Panc1 (cell line): ENCODE data around the gene APOLD1. TPM values are rescaled to one million over a fixed set of nuclear protein-coding genes. Genes with fewer than 3 reads are reported as not detected.

Source experiments
- ATAC-seq: fragments of 200-7000 bp; cut with Tn5 transposase; 2 replicates; pipeline ENCODE4 v1.9.1; 2020; ENCODE audit warnings: mild to moderate bottlenecking, moderate library complexity
- BruUV-seq: library from RNA; stranded (reverse); fragments of 400-500 nt; replicated peaks from 2 replicates; lab custom pipeline; 2021; lab: Mats Ljungman, UMichigan
- CTCF ChIA-PET: fragments of 300-600 bp; sonication (Branson Sonifier 250); formaldehyde crosslinking; loops from one replicate; lab custom pipeline; 2022; ENCODE audit warnings: antibody characterized with exemption; lab: Charles Lee
- POLR2A ChIA-PET: fragments of 300-600 bp; sonication (Branson Sonifier 250); formaldehyde crosslinking; loops from one replicate; lab custom pipeline; 2022; ENCODE audit warnings: antibody characterized with exemption; lab: Charles Lee
- DNase-seq: peaks from one replicate; pipeline ENCODE4 v3.0.0-alpha.2; 2010; ENCODE audit warnings: low read depth, low spot score
- H3K27ac ChIP-seq: 2 replicates; pipeline ENCODE4 v1.5.1; 2011; ENCODE audit warnings: mild to moderate bottlenecking, low read length, inconsistent platforms
- H3K27me3 ChIP-seq: fragments of 200-500 bp; sonication (Bioruptor generic); 2 replicates; pipeline ENCODE4 v1.6.0; 2014; ENCODE audit warnings: low read length, inconsistent platforms; ENCODE audit not compliant: control insufficient read depth, insufficient read depth
- H3K36me3 ChIP-seq: fragments of 200-500 bp; sonication (Bioruptor generic); 2 replicates; pipeline ENCODE4 v1.5.1; 2014; ENCODE audit warnings: inconsistent platforms, mild to moderate bottlenecking, low read length, moderate library complexity; ENCODE audit not compliant: control insufficient read depth, insufficient read depth
- H3K4me1 ChIP-seq: 2 replicates; pipeline ENCODE4 v1.5.1; 2011; ENCODE audit warnings: inconsistent platforms, mild to moderate bottlenecking, low read length, moderate library complexity; ENCODE audit not compliant: control insufficient read depth, insufficient read depth
- H3K4me3 ChIP-seq, 2 experiments: 2 replicates each; pipeline ENCODE4 v1.5.1; 2011 to 2012; ENCODE audit warnings: low read depth in 2 of 2, low read length in 2 of 2, mild to moderate bottlenecking in 2 of 2, inconsistent platforms in 1 of 2, moderate library complexity in 1 of 2
- H3K9me3 ChIP-seq: fragments of 200-500 bp; sonication (Bioruptor generic); 2 replicates; pipeline ENCODE4 v1.5.1; 2014; ENCODE audit warnings: low read depth, mild to moderate bottlenecking, inconsistent platforms, low read length, moderate library complexity; ENCODE audit not compliant: control insufficient read depth, insufficient read depth
- CTCF ChIP-seq: fragments of 450-650 bp; IDR thresholded peaks from 2 replicates; pipeline ENCODE4 v1.5.1; 2017; ENCODE audit warnings: mild to moderate bottlenecking
- POLR2AphosphoS5 ChIP-seq: IDR thresholded peaks from 2 replicates; pipeline ENCODE4 v1.6.1; 2012; ENCODE audit warnings: mild to moderate bottlenecking, low read depth, low read length, moderate library complexity
- REST ChIP-seq, 2 experiments: IDR thresholded peaks; 2 replicates each; pipeline ENCODE4 v1.6.1; 2011 to 2012; ENCODE audit warnings: low read depth in 2 of 2, control low read depth in 1 of 2, low read length in 1 of 2, mild to moderate bottlenecking in 1 of 2, moderate library complexity in 1 of 2; ENCODE audit not compliant: insufficient read depth in 1 of 2
- SIN3A ChIP-seq: IDR thresholded peaks from 2 replicates; pipeline ENCODE4 v1.6.1; 2012; ENCODE audit warnings: low read depth, mild to moderate bottlenecking, low read length, moderate library complexity, borderline replicate concordance; ENCODE audit not compliant: insufficient read depth
- TCF7L2 ChIP-seq: IDR thresholded peaks from 2 replicates; pipeline ENCODE4 v1.6.1; 2011; ENCODE audit warnings: mild to moderate bottlenecking, low read depth, low read length, inconsistent platforms
- in situ Hi-C: cut with HindIII; loops from 2 replicates; pipeline ENCODE4 v1.10.0; 2016; ENCODE audit warnings: low sequenced_read_pairs, low pct_unique_long_range_greater_than_20kb
- intact Hi-C: fragments of 100-400 bp; cut with micrococcal nuclease; formaldehyde crosslinking; loops from one replicate; pipeline ENCODE4 v1.10.0; 2022; ENCODE audit not compliant: unreplicated experiment
- total RNA-seq: library from RNA; stranded (reverse); gene quantifications from one replicate; pipeline ENCODE4 v1.2.1, GENCODE V29; 2021; ENCODE audit not compliant: unreplicated experiment

Gene APOLD1
- total RNA-seq, 1 experiment from 2014 or later = 4.1 TPM

GRCh38 chr12:12779529-12779928 lies 5.9 kb upstream of the APOLD1 start:
- DNase-seq (no peak), ATAC-seq (peak; percentile 78)
- TF ChIP-seq CTCF (no peak), POLR2AphosphoS5 (peak; percentile 27; the same call in 1 of the 2 replicates), REST (IDR thresholded peaks at IDR 0.05; ENCODE audit: insufficient read depth in 1 of 2, low read depth in 2 of 2, low read length in 1 of 2) (no peak), TCF7L2 (no peak), SIN3A (no peak)
- Histone ChIP-seq H3K9me3 (no peaks in the 10 kb centered on the region), H3K36me3 (no peaks in the 10 kb centered on the region), H3K27me3 (no peaks in the 10 kb centered on the region), H3K4me3 (no peak overlapping the region), H3K4me1 (peaks cover 13% of the 10 kb centered on the region), H3K27ac (no peak overlapping the region)
- ChIA-PET CTCF (interaction anchor here (0.7 kb wide), 1 partner anchor 16 kb away, joined by 3 read pairs; no protein-coding TSS in a partner anchor), POLR2A (interaction anchor here (0.7 kb wide), 1 partner anchor 147 kb away, joined by 6 read pairs; no protein-coding TSS in a partner anchor)
- intact Hi-C loops (no loop called here), in situ Hi-C loops (no loop called here)
- no TSS peak for BruUV-seq

GRCh38 chr12:12784116-12784515 lies 1.3 kb upstream of the APOLD1 start:
- no peaks in the 10 kb centered on the region for H3K9me3 ChIP-seq
- in situ Hi-C loops (no loop called here), intact Hi-C loops (loop anchor here (10.0 kb wide), 1 partner anchor 201 kb away; no protein-coding TSS in a partner anchor)
- CTCF ChIA-PET = no interaction called here
- peaks cover 54% of the 10 kb centered on the region for H3K4me1 ChIP-seq
- TF ChIP-seq REST (IDR thresholded peaks at IDR 0.05; ENCODE audit: insufficient read depth in 1 of 2, low read depth in 2 of 2, low read length in 1 of 2) (no peak), TCF7L2 (no peak), CTCF (no peak), POLR2AphosphoS5 (no peak), SIN3A (no peak)
- POLR2A ChIA-PET = no interaction called here
- no peak for ATAC-seq
- H3K27ac ChIP-seq = peak overlapping the region; percentile 66
- no peak overlapping the region for H3K4me3 ChIP-seq
- no peak for DNase-seq
- no TSS peak for BruUV-seq
- H3K36me3 ChIP-seq = no peaks in the 10 kb centered on the region
- H3K27me3 ChIP-seq = no peaks in the 10 kb centered on the region
